Lower leg skin (tissue), 4 donors: ENCODE results near the gene PTDSS2. TPM values are rescaled to one million over a fixed set of nuclear protein-coding genes. Genes with fewer than 3 reads are reported as not detected.
A peak's percentile ranks its signal among the peaks of the same experiment; 100 is the strongest.
"Not testable (repeated sequence)": the region's sequence is repeated elsewhere in the genome, so short reads cannot be mapped to it uniquely, and the experiment has no call there.

ENCODE experiments used
- DNase-seq, 2 donors: peaks; one replicate each; pipeline ENCODE4 v3.0.0-alpha.2; 2019; ENCODE audit warnings: low spot score in 2 of 2
- H3K4me3 ChIP-seq: fragments of 200-600 bp; sonication (generic); 2 replicates; pipeline ENCODE4 v1.5.1; 2017; ENCODE audit warnings: mild to moderate bottlenecking, low read depth; ENCODE audit not compliant: poor library complexity, severe bottlenecking
- POLR2A ChIP-seq, 2 donors: fragments of 450-650 bp; IDR thresholded peaks; one replicate each; pipeline ENCODE4 v1.6.1; 2016 to 2017; ENCODE audit warnings: antibody characterized with exemption in 2 of 2, mild to moderate bottlenecking in 1 of 2, moderate library complexity in 1 of 2
- WGBS, 2 donors: methylation state at CpG; one replicate each; pipeline ENCODE4 v1.1.5; 2018; 5-methylcytosine and 5-hydroxymethylcytosine counted together
- intact Hi-C: fragments of 100-400 bp; cut with DNase I; formaldehyde crosslinking; loops from one replicate; pipeline ENCODE4 v1.15.0; 2023; ENCODE audit warnings: low total_unique reads
- total RNA-seq, 4 donors: library from RNA; depleted of rRNA; stranded (reverse); fragments of >200 nt; gene quantifications; one replicate each; pipeline ENCODE4 v1.1.0, GENCODE V29; 2016
- TF ChIP-seq, protein P1 (sequence below), 3 donors: fragments of 450-650 bp; IDR thresholded peaks; one replicate each; pipeline ENCODE4 v1.5.1; 2016; ENCODE audit warnings: antibody characterized with exemption in 3 of 3, mild to moderate bottlenecking in 3 of 3, moderate library complexity in 2 of 3

PTDSS2 gene
- total RNA-seq, 4 donors from 2014 or later = 35.0 to 108 (median 38.7) TPM

DNA sequence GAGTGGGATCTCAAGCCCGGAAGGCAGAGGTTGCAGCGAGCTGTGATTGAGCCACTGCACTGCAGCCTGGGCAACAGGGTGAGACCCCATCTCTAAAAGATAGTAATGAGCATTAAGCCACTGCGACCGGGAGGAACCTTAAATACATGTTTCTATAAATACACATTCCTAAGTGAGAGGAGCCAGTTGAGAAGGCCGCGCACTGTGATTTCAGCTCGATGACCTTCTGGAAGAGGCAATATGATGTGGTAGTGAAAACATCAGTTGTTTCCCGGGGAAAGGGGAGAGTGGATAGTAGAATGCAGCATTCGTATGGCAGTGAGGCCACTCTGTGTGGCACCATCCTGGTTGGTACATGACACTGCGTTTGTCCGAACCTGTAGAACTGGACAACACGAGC is 18.0 kb downstream of the PTDSS2 start:
- no peak for DNase-seq
- no peak overlapping the region for H3K4me3 ChIP-seq
- 82 to 91% methylated on average over 12 of the region's 12 CpGs for WGBS, 2 donors
- TF ChIP-seq, protein P1, sequence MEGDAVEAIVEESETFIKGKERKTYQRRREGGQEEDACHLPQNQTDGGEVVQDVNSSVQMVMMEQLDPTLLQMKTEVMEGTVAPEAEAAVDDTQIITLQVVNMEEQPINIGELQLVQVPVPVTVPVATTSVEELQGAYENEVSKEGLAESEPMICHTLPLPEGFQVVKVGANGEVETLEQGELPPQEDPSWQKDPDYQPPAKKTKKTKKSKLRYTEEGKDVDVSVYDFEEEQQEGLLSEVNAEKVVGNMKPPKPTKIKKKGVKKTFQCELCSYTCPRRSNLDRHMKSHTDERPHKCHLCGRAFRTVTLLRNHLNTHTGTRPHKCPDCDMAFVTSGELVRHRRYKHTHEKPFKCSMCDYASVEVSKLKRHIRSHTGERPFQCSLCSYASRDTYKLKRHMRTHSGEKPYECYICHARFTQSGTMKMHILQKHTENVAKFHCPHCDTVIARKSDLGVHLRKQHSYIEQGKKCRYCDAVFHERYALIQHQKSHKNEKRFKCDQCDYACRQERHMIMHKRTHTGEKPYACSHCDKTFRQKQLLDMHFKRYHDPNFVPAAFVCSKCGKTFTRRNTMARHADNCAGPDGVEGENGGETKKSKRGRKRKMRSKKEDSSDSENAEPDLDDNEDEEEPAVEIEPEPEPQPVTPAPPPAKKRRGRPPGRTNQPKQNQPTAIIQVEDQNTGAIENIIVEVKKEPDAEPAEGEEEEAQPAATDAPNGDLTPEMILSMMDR (IDR thresholded peaks at IDR 0.05) = no peak
- no peak for TF ChIP-seq POLR2A (IDR thresholded peaks at IDR 0.05)
- intact Hi-C loops = no loop called here

- no peak overlapping the region for H3K4me3 ChIP-seq
- intact Hi-C loops = no loop called here
- no peak for DNase-seq
- TF ChIP-seq POLR2A (IDR thresholded peaks at IDR 0.05) = no peak
- TF ChIP-seq, protein P1 (IDR thresholded peaks at IDR 0.05) = no peak
- WGBS, 2 donors = 79 to 83% methylated on average over 6 of the region's 6 CpGs
Measured at GRCh38 chr11:468493-468892, 18.4 kb downstream of the PTDSS2 start.

GRCh38 chr11:469026-469683 is 19.1 kb downstream of the PTDSS2 start:
- DNase-seq, H3K4me3 ChIP-seq, intact Hi-C loops: not testable (repeated sequence)
- 43 to 45% methylated on average over 18 to 19 of the region's 19 CpGs for WGBS, 2 donors

DNA sequence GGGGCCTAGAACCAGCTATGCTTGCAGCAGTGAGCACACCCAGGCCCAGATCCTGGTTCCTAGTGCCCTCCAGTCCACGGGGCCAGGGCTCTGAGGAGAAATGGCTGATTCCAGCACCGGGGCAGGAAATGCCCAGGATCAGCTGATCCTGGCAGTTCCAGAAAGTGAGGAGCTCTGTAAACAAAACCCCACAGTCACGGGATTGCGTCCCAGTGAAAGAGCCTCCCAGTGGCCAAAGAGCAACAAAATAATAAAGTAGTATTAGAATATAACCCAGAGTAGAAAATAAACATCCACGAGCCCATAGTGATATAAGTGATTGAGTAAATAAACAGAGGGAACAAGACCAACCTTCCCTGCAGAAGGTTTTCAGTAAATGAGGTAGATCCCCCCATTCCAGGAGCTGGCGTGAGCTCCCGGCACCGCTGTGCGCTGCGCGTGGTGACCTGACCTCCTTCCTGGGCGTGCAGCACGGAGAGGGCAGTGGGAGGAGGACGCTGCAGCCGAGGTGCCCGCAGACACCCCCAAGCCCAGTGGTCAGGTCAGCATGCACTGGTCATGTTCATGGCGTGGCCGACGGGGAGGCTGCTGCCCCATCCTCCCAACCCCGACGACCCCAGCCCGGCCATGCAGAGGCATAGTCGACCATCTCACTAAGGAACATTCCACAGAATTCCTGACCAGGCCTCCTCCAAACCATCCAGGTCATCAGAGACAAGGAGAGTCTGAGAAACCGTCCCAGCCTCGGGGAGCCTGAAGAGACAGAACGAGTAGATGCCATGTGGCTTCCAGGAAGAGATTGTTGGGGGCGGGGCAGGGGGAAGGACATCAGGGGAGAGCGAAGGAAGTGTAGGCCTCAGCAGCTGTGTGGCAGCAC is 19.8 kb downstream of the PTDSS2 start:
- no peak for TF ChIP-seq POLR2A (IDR thresholded peaks at IDR 0.05)
- TF ChIP-seq, protein P1 (IDR thresholded peaks at IDR 0.05) = no peak
- H3K4me3 ChIP-seq = no peak overlapping the region
- peak in 1 of 2 donors; percentile 79 for DNase-seq
- intact Hi-C loops = no loop called here
- WGBS, 2 donors = 65 to 71% methylated on average over 28 of the region's 28 CpGs

- intact Hi-C loops = no loop called here
- no peak for TF ChIP-seq POLR2A (IDR thresholded peaks at IDR 0.05)
- TF ChIP-seq, protein P1 (IDR thresholded peaks at IDR 0.05) = no peak
- DNase-seq = no peak
- H3K4me3 ChIP-seq = no peak overlapping the region
- 92 to 97% methylated on average over 58 to 61 of the region's 61 CpGs for WGBS, 2 donors
Measured at GRCh38 chr11:471468-472145, 21.5 kb downstream of the PTDSS2 start.

- intact Hi-C loops = no loop called here
Measured at GRCh38 chr11:472272-472671, 22.2 kb downstream of the PTDSS2 start.

More at GRCh38 chr11:472272-472671, 22.2 kb downstream of the PTDSS2 start:
- H3K4me3 ChIP-seq = no peak overlapping the region
- 91 to 93% methylated on average over 7 to 13 of the region's 13 CpGs for WGBS, 2 donors
- TF ChIP-seq POLR2A (IDR thresholded peaks at IDR 0.05) = no peak
- TF ChIP-seq, protein P1 (IDR thresholded peaks at IDR 0.05) = no peak
- DNase-seq = no peak
